Measurements from ENCODE around the gene IGLL5. TPM values are rescaled to one million over a fixed set of nuclear protein-coding genes. Genes with fewer than 3 reads are reported as not detected.

Gene IGLL5
- total RNA-seq, 3 donors from 2014 or later (not counting 1 experiment from before 2014, with no cell fraction given), result 0.38 to 124 (median 0.93) TPM

DNA sequence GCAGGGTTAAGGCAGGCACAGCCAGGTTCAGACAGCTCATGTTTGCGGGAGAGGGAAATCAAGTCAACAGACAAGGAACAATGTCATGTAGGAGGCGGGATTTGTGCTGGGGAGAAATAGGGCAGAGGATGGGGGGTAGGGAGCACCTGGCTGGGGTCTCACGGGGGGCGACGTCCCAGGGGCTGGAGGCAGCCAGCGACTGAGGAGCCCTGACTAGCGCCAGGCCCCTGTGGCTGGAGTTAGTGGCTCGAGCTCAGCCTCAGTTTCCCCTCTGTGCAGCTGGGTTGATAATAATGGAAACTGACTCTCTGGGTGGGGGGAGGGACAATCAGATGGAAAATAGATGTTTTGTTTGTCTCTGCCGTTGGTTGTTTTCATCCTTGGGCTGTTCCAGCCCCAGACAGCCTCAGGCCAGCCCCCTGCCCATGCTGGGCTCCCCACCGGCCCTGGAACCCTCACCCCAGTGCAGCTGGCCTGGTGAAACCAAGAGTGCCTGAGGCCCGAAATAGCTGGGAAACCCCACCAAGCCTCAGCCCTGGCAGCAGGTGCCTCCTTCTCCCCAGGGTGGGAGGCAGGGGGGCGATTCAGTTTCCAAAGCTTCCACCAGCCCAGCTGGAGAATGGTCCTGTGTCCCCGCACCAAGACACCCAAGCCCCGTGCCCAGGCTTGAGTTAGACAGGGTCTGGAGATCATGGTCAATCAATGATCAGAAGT lies 44.1 kb downstream of the IGLL5 start:
- intact Hi-C loops (cut with micrococcal nuclease), result no loop called here
- no peak overlapping the region for H3K4me3 Mint-ChIP-seq
- WGBS (ENCODE audit: insufficient coverage), result 60% methylated on average over 14 of the region's 14 CpGs
- peak overlapping the region in 1 of 2 donors; percentile 93 for H3K27ac Mint-ChIP-seq
- no peaks in the 10 kb centered on the region for H3K9me3 Mint-ChIP-seq
- peaks cover 36 to 67% of the 10 kb centered on the region in 2 donors for H3K4me1 Mint-ChIP-seq
- no peaks in the 10 kb centered on the region for H3K36me3 ChIP-seq (ENCODE audit: control insufficient read depth, insufficient read depth, low read length)
- no peaks in the 10 kb centered on the region for H3K27me3 ChIP-seq (ENCODE audit: control insufficient read depth, insufficient read depth, low read length)
- H3K9me3 ChIP-seq (ENCODE audit: control insufficient read depth, insufficient read depth, low read length), result no peaks in the 10 kb centered on the region
- ATAC-seq, result no peak
- no peaks in the 10 kb centered on the region for H3K27me3 Mint-ChIP-seq (ENCODE audit: low read depth in 2 of 2)
- DNase-seq, result no peak
- H3K4me3 ChIP-seq (ENCODE audit: low read length), result no peak overlapping the region
- H3K27ac ChIP-seq (ENCODE audit: low read length), result peak overlapping the region; percentile 40
- no peaks in the 10 kb centered on the region for H3K36me3 Mint-ChIP-seq
- peaks cover 78% of the 10 kb centered on the region for H3K4me1 ChIP-seq (ENCODE audit: control insufficient read depth, insufficient read depth, low read length)
- TF ChIP-seq, protein P1, sequence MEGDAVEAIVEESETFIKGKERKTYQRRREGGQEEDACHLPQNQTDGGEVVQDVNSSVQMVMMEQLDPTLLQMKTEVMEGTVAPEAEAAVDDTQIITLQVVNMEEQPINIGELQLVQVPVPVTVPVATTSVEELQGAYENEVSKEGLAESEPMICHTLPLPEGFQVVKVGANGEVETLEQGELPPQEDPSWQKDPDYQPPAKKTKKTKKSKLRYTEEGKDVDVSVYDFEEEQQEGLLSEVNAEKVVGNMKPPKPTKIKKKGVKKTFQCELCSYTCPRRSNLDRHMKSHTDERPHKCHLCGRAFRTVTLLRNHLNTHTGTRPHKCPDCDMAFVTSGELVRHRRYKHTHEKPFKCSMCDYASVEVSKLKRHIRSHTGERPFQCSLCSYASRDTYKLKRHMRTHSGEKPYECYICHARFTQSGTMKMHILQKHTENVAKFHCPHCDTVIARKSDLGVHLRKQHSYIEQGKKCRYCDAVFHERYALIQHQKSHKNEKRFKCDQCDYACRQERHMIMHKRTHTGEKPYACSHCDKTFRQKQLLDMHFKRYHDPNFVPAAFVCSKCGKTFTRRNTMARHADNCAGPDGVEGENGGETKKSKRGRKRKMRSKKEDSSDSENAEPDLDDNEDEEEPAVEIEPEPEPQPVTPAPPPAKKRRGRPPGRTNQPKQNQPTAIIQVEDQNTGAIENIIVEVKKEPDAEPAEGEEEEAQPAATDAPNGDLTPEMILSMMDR (IDR thresholded peaks at IDR 0.05), result no peak

DNA sequence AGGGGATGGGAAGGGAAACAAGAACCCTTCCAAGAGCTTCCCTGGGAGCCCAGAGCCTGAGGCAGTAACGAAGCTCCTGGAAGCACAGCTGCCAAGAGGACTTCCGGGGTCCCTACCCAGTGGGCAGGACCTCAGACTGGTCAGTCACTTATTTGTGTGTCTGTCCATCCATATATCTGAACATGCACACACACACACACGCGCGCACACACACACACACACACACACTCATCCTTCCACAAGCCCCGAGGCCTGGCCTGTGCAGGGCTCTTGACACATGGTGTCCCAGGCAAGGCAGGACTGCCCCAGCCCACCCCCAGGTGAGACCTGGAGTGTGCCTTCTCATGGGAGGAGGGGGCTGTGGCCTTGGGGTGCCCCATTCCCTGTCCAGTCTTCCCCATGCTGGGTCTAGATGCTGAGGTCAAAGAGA lies 44.9 kb downstream of the IGLL5 start:
- 71% methylated on average over 6 of the region's 6 CpGs for WGBS (ENCODE audit: insufficient coverage)
- Histone ChIP-seq H3K4me1 (ENCODE audit: control insufficient read depth, insufficient read depth, low read length) (peaks cover 70% of the 10 kb centered on the region), H3K36me3 (ENCODE audit: control insufficient read depth, insufficient read depth, low read length) (no peaks in the 10 kb centered on the region), H3K9me3 (ENCODE audit: control insufficient read depth, insufficient read depth, low read length) (no peaks in the 10 kb centered on the region), H3K27me3 (ENCODE audit: control insufficient read depth, insufficient read depth, low read length) (no peaks in the 10 kb centered on the region), H3K4me3 (ENCODE audit: low read length) (no peak overlapping the region), H3K27ac (ENCODE audit: low read length) (peak overlapping the region; percentile 40)
- H3K36me3 Mint-ChIP-seq, result no peaks in the 10 kb centered on the region
- TF ChIP-seq, protein P1 (IDR thresholded peaks at IDR 0.05), result no peak
- no peaks in the 10 kb centered on the region for H3K27me3 Mint-ChIP-seq (ENCODE audit: low read depth in 2 of 2)
- DNase-seq (no peak), ATAC-seq (no peak)
- H3K4me1 Mint-ChIP-seq, result peaks cover 28 to 59% of the 10 kb centered on the region in 2 donors
- H3K9me3 Mint-ChIP-seq, result no peaks in the 10 kb centered on the region
- no peak overlapping the region for H3K27ac Mint-ChIP-seq
- no peak overlapping the region for H3K4me3 Mint-ChIP-seq
- intact Hi-C loops (cut with micrococcal nuclease), result no loop called here

DNA sequence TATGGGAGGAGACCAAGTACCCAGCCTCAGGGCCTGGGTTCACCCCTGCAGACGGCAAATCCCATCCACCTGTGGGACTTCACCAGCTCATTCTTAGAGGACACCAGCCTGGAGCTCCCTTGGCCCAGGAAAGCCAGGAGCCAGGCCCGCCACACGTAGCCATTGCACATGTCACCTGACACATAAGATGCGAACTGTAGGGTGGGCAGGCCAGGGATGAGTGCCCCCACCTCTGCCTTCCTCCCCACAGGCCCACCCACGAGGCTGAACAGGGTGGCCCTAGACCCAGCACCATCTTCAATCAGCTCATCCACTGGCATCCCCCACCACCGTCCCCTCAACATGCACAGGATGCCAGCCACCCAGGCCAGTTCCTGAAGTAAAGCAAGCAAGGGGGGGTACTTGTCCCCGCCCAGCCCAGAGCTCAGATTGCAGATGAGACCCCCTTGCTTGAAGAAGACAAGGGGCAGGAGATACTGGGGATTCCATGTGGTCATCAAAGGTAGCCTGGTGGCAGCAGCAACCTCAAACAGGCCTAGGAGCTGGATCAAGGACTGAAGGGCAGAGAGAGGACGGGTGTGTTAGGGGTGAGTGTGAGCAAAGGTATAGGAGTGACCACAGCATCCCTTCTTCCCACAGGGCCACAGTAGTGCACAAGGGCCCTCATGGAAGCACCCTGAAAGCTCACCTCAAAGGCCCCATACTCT lies 45.6 kb downstream of the IGLL5 start:
- TF ChIP-seq, protein P1 (IDR thresholded peaks at IDR 0.05), result no peak
- DNase-seq (no peak), ATAC-seq (no peak)
- no peak overlapping the region for H3K27ac ChIP-seq (ENCODE audit: low read length)
- Mint-ChIP-seq H3K4me3 (no peak overlapping the region), H3K27ac (peak overlapping the region in 1 of 2 donors; percentile 74), H3K27me3 (ENCODE audit: low read depth in 2 of 2) (no peaks in the 10 kb centered on the region), H3K4me1 (peaks cover 21 to 52% of the 10 kb centered on the region in 2 donors), H3K36me3 (no peaks in the 10 kb centered on the region), H3K9me3 (no peaks in the 10 kb centered on the region)
- no peaks in the 10 kb centered on the region for H3K27me3 ChIP-seq (ENCODE audit: control insufficient read depth, insufficient read depth, low read length)
- H3K36me3 ChIP-seq (ENCODE audit: control insufficient read depth, insufficient read depth, low read length), result no peaks in the 10 kb centered on the region
- H3K4me3 ChIP-seq (ENCODE audit: low read length), result no peak overlapping the region
- no peaks in the 10 kb centered on the region for H3K9me3 ChIP-seq (ENCODE audit: control insufficient read depth, insufficient read depth, low read length)
- 81% methylated on average over 7 of the region's 8 CpGs for WGBS (ENCODE audit: insufficient coverage)
- H3K4me1 ChIP-seq (ENCODE audit: control insufficient read depth, insufficient read depth, low read length), result peaks cover 63% of the 10 kb centered on the region
- intact Hi-C loops (cut with micrococcal nuclease), result no loop called here

All from natural killer cell (primary cell).